Upper lobe of left lung (tissue), 4 donors: ENCODE results near the gene ZNF488.

ENCODE experiments used
- EP300 ChIP-seq, 4 donors: sonication (generic); formaldehyde crosslinking; IDR thresholded peaks; one replicate each; pipeline ENCODE4 v1.5.1; 2017; ENCODE audit warnings: antibody characterized with exemption in 4 of 4, control low read depth in 2 of 4
- POLR2A ChIP-seq, 4 donors: fragments of 450-650 bp; IDR thresholded peaks; one replicate each; pipeline ENCODE4 v1.5.1; 2016 to 2017; ENCODE audit warnings: antibody characterized with exemption in 4 of 4, mild to moderate bottlenecking in 2 of 4
- TF ChIP-seq, protein P1 (sequence below), 6 experiments: fragments of 450-650 bp in 4 of 6; fragments of 200-600 bp in 2 of 6; sonication (generic) in 2 of 6; IDR thresholded peaks; one replicate each; pipeline ENCODE4 v1.5.1; 2016 to 2019; ENCODE audit warnings: antibody characterized with exemption in 6 of 6

DNA sequence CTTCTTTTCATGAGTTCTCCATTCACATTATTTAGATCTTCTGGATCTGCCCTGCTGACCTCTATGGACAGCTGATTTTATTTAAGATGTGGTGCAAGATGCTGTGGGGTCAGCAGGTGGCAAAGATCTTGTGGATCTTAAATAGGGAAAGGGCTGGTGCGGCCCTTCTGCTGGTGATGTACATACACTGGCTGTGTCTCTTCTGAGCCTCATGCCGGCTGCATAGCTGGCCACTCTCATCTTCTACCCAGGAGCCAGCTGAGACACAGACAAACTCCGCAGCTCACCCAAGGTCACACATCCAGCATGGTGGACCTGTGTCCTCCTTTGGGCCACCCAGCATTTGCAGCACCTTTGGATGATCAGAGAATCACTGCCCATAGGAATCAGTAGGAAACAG is 26.2 kb downstream of the ZNF488 start:
- TF ChIP-seq, protein P1, sequence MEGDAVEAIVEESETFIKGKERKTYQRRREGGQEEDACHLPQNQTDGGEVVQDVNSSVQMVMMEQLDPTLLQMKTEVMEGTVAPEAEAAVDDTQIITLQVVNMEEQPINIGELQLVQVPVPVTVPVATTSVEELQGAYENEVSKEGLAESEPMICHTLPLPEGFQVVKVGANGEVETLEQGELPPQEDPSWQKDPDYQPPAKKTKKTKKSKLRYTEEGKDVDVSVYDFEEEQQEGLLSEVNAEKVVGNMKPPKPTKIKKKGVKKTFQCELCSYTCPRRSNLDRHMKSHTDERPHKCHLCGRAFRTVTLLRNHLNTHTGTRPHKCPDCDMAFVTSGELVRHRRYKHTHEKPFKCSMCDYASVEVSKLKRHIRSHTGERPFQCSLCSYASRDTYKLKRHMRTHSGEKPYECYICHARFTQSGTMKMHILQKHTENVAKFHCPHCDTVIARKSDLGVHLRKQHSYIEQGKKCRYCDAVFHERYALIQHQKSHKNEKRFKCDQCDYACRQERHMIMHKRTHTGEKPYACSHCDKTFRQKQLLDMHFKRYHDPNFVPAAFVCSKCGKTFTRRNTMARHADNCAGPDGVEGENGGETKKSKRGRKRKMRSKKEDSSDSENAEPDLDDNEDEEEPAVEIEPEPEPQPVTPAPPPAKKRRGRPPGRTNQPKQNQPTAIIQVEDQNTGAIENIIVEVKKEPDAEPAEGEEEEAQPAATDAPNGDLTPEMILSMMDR (IDR thresholded peaks at IDR 0.05), result no peak
- no peak for TF ChIP-seq EP300 (IDR thresholded peaks at IDR 0.05)
- no peak for TF ChIP-seq POLR2A (IDR thresholded peaks at IDR 0.05)
